Measurements from ENCODE around the gene ANXA4. TPM values are rescaled to one million over a fixed set of nuclear protein-coding genes. Genes with fewer than 3 reads are reported as not detected.
A peak's percentile ranks its signal among the peaks of the same experiment; 100 is the strongest.

Gene ANXA4
- total RNA-seq, 4 donors from 2014 or later = 106 to 216 (median 156) TPM

- DNase-seq = no peak
- Histone ChIP-seq H3K9me3 (no peaks in the 10 kb centered on the region), H3K27ac (peak overlapping the region in 1 of 4 donors; percentile 57), H3K4me3 (no peak overlapping the region), H3K4me1 (peaks cover 0 to 14% (median 8%) of the 10 kb centered on the region in 4 donors), H3K36me3 (no peaks in the 10 kb centered on the region), H3K27me3 (no peaks in the 10 kb centered on the region)
- TF ChIP-seq CTCF (IDR thresholded peaks at IDR 0.05) (no peak), POLR2A (IDR thresholded peaks at IDR 0.05) (no peak)
These were observed 46.8 kb upstream of the ANXA4 start for GRCh38 chr2:69694894-69695849.

GRCh38 chr2:69695850-69696216 is 46.1 kb upstream of the ANXA4 start:
- peaks cover 0 to 14% (median 8%) of the 10 kb centered on the region in 4 donors for H3K4me1 ChIP-seq
- H3K36me3 ChIP-seq = no peaks in the 10 kb centered on the region
- TF ChIP-seq CTCF (IDR thresholded peaks at IDR 0.05) (no peak), POLR2A (IDR thresholded peaks at IDR 0.05) (no peak)
- no peaks in the 10 kb centered on the region for H3K27me3 ChIP-seq
- H3K4me3 ChIP-seq = no peak overlapping the region
- H3K9me3 ChIP-seq = no peaks in the 10 kb centered on the region
- no peak overlapping the region for H3K27ac ChIP-seq
- no peak for DNase-seq

- Histone ChIP-seq H3K27ac (no peak overlapping the region), H3K27me3 (no peaks in the 10 kb centered on the region), H3K4me3 (no peak overlapping the region), H3K36me3 (no peaks in the 10 kb centered on the region), H3K9me3 (no peaks in the 10 kb centered on the region), H3K4me1 (no peaks in the 10 kb centered on the region)
- TF ChIP-seq POLR2A (IDR thresholded peaks at IDR 0.05) = no peak
- no peak for TF ChIP-seq CTCF (IDR thresholded peaks at IDR 0.05)
- no peak for DNase-seq
These were observed 41.6 kb upstream of the ANXA4 start for GRCh38 chr2:69700381-69700780.

- H3K27ac ChIP-seq = no peak overlapping the region
- H3K36me3 ChIP-seq = no peaks in the 10 kb centered on the region
- no peak overlapping the region for H3K4me3 ChIP-seq
- no peaks in the 10 kb centered on the region for H3K9me3 ChIP-seq
- H3K27me3 ChIP-seq = no peaks in the 10 kb centered on the region
- no peak for DNase-seq
- TF ChIP-seq POLR2A (IDR thresholded peaks at IDR 0.05) (no peak), CTCF (IDR thresholded peaks at IDR 0.05) (no peak)
- H3K4me1 ChIP-seq = no peaks in the 10 kb centered on the region
These were observed 40.6 kb upstream of the ANXA4 start for GRCh38 chr2:69701100-69701945.

- H3K27me3 ChIP-seq = no peaks in the 10 kb centered on the region
- no peaks in the 10 kb centered on the region for H3K9me3 ChIP-seq
- no peak overlapping the region for H3K4me3 ChIP-seq
- no peak for TF ChIP-seq POLR2A (IDR thresholded peaks at IDR 0.05)
- no peak for TF ChIP-seq CTCF (IDR thresholded peaks at IDR 0.05)
- no peaks in the 10 kb centered on the region for H3K4me1 ChIP-seq
- no peaks in the 10 kb centered on the region for H3K36me3 ChIP-seq
- no peak overlapping the region for H3K27ac ChIP-seq
- DNase-seq = no peak
These were observed 38.7 kb upstream of the ANXA4 start for GRCh38 chr2:69703189-69703588.
